ENCODE measurements around the gene CACNB2.

DNA sequence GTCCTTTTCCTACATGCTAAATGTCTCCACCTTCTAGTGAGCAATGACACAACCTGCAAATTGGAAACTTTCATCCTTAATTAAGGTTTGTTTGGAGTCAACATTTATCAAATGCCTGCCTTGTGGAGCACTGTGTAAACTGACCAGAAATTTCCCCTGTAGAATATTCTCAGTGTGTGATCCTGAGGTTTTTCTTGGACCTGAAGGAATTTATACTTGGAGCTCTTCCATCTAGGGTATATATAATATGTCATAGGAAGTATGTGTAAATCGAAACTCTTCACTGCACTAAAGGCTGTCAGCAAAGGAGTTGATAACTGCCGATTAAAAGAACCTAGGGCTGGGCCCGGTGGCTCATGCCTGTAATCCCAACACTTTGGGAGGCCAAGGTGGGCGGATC, 358.8 kb downstream of the CACNB2 start:
- TF ChIP-seq, protein P1, sequence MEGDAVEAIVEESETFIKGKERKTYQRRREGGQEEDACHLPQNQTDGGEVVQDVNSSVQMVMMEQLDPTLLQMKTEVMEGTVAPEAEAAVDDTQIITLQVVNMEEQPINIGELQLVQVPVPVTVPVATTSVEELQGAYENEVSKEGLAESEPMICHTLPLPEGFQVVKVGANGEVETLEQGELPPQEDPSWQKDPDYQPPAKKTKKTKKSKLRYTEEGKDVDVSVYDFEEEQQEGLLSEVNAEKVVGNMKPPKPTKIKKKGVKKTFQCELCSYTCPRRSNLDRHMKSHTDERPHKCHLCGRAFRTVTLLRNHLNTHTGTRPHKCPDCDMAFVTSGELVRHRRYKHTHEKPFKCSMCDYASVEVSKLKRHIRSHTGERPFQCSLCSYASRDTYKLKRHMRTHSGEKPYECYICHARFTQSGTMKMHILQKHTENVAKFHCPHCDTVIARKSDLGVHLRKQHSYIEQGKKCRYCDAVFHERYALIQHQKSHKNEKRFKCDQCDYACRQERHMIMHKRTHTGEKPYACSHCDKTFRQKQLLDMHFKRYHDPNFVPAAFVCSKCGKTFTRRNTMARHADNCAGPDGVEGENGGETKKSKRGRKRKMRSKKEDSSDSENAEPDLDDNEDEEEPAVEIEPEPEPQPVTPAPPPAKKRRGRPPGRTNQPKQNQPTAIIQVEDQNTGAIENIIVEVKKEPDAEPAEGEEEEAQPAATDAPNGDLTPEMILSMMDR (IDR thresholded peaks at IDR 0.05): no peak
- no peak for TF ChIP-seq POLR2A (IDR thresholded peaks at IDR 0.05)

Measured in adrenal gland (tissue), 5 donors.